Right lobe of liver (tissue), 6 donors: Measurements from ENCODE around the gene ATP8B2. TPM values are rescaled to one million over a fixed set of nuclear protein-coding genes. Genes with fewer than 3 reads are reported as not detected.
"Not testable (repeated sequence)": the region's sequence is repeated elsewhere in the genome, so short reads cannot be mapped to it uniquely, and the experiment has no call there.

Experiments
- ATAC-seq, 4 donors: fragments of 200-7000 bp; cut with Tn5 transposase; one replicate each; pipeline ENCODE4 v1.9.1; 2020; ENCODE audit warnings: mild to moderate bottlenecking in 4 of 4, moderate library complexity in 4 of 4
- DNase-seq, 3 donors: peaks; one replicate each; pipeline ENCODE4 v3.0.0-alpha.2; 2020
- H3K27ac ChIP-seq, 3 donors: fragments of 200-600 bp; one replicate each; pipeline ENCODE4 v1.8.0; 2022
- H3K27me3 ChIP-seq, 2 donors: fragments of 200-600 bp; one replicate each; pipeline ENCODE4 v1.8.0; 2022
- H3K36me3 ChIP-seq, 4 donors: fragments of 200-600 bp; sonication (generic) in 1 of 4; one replicate each; pipeline versions ENCODE4 v1.5.1 to v1.8.0; 2017 to 2022; ENCODE audit warnings: control low read depth in 1 of 4
- H3K4me1 ChIP-seq, 4 donors: fragments of 200-600 bp; sonication (generic) in 1 of 4; one replicate each; pipeline versions ENCODE4 v1.5.1 to v1.8.0; 2017 to 2022; ENCODE audit warnings: control low read depth in 1 of 4
- H3K4me3 ChIP-seq, 3 donors: fragments of 200-600 bp; one replicate each; pipeline ENCODE4 v1.8.0; 2022
- H3K9me3 ChIP-seq, 4 donors: fragments of 200-600 bp; sonication (generic) in 1 of 4; one replicate each; pipeline versions ENCODE4 v1.5.1 to v1.8.0; 2017 to 2022; ENCODE audit warnings: control low read depth in 1 of 4
- POLR2A ChIP-seq: fragments of 450-650 bp; IDR thresholded peaks from one replicate; pipeline ENCODE4 v1.6.1; 2017; ENCODE audit warnings: antibody characterized with exemption, mild to moderate bottlenecking
- WGBS: methylation state at CpG from one replicate; pipeline ENCODE4 v1.1.6; 2018; ENCODE audit warnings: low coverage, low lambda C conversion rate; ENCODE audit not compliant: insufficient coverage; ENCODE audit errors: missing lambda C conversion rate; 5-methylcytosine and 5-hydroxymethylcytosine counted together
- intact Hi-C, 2 donors: fragments of 100-400 bp; cut with DNase I; formaldehyde crosslinking; loops; one replicate each; pipeline versions ENCODE4 v1.11.2 to v1.14.1; 2022
- total RNA-seq, 6 experiments: library from RNA; depleted of rRNA in 2 of 6; stranded (reverse); fragments of >200 nt in 2 of 6; fragmentation: NEBNext Ultra II Directional in 3 of 6; extraction: Animal tissue kit (Norgen Biotek cat#: 25700) in 3 of 6; gene quantifications; one replicate each; pipeline versions ENCODE4 v1.1.0 to v1.2.4, GENCODE V29; 2016 to 2023
- TF ChIP-seq, protein P1 (sequence below), 4 donors: fragments of 200-600 bp in 3 of 4; fragments of 450-650 bp in 1 of 4; IDR thresholded peaks; one replicate each; pipeline versions ENCODE4 v1.5.1 to v1.8.0; 2016 to 2022; ENCODE audit warnings: antibody characterized with exemption in 4 of 4, mild to moderate bottlenecking in 2 of 4
- donor health status: DM: no; HTN: yes; CAD: no.
- donor health status: DM: no; HTN: no; CAD: no.
- donor health status: DM: no; HTN: no; CAD: no.
- donor health status: DM: no; HTN: yes; CAD: no.
- donor health status: DM: no; HTN: yes; CAD: no.

ATP8B2 gene
- total RNA-seq, 6 experiments from 2014 or later, result 1.9 to 8.2 (median 3.2) TPM

DNA sequence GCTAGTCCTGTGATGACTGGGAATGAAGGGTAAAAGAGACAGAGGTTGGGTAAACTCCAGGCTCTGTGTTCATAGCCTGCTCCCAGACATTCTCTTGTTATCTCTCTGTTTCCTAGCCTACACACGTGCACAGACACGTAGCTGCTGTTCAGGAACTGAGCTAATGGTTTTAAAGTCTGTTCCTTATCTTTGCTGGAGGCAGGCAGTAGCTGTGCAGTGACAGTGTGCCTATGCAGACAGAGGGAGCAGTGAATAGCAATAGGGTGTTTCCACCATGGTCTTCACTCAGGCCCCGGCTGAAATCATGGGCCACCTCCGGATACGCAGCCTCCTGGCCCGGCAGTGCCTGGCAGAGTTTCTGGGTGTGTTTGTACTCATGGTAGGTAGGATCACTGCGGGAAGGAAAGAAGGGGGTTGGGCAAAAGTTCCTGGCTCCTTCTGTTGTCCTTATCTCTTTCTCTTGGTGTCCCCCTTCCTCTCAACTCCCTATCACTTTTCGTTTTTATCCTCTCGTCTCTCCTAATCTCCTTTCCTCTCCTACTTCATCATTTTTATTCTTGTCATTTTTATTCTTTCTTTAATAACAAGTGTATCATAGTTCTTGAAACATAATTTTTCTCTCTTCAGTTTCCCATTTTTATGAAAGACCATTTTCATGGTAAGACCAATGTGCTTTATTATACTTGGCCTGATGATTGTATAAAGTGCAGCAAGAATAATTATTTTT is 4.3 kb upstream of the ATP8B2 start, which contains the start of gene AQP10:
TSS of gene AQP10 (plus strand) at position 212 of the 727 bp plus-strand sequence. CDS start at position 275, 63 bp downstream.
- TF ChIP-seq POLR2A, result no peak
- TF ChIP-seq, protein P1, sequence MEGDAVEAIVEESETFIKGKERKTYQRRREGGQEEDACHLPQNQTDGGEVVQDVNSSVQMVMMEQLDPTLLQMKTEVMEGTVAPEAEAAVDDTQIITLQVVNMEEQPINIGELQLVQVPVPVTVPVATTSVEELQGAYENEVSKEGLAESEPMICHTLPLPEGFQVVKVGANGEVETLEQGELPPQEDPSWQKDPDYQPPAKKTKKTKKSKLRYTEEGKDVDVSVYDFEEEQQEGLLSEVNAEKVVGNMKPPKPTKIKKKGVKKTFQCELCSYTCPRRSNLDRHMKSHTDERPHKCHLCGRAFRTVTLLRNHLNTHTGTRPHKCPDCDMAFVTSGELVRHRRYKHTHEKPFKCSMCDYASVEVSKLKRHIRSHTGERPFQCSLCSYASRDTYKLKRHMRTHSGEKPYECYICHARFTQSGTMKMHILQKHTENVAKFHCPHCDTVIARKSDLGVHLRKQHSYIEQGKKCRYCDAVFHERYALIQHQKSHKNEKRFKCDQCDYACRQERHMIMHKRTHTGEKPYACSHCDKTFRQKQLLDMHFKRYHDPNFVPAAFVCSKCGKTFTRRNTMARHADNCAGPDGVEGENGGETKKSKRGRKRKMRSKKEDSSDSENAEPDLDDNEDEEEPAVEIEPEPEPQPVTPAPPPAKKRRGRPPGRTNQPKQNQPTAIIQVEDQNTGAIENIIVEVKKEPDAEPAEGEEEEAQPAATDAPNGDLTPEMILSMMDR (IDR thresholded peaks at IDR 0.05), result no peak
- H3K4me3 ChIP-seq, result no peak within 1 kb of the TSS
- no peak within 1 kb of the TSS for H3K27ac ChIP-seq
- ATAC-seq (peak; percentile 13 to 67 (median 55)), DNase-seq (no peak)
- no peaks in the 10 kb centered on the region for H3K27me3 ChIP-seq
- H3K36me3 ChIP-seq, result no peaks in the 10 kb centered on the region
- intact Hi-C loops, result loop anchor here in 1 of 2 donors (10.0 kb wide), 1 partner anchor 46 kb away; the partner anchor contains the start of gene HAX1
- WGBS, result 54% methylated on average over 8 of the region's 9 CpGs
- H3K4me1 ChIP-seq, result peaks cover 0 to 8% (median 0%) of the 10 kb centered on the region in 4 donors
- no peaks in the 10 kb centered on the region for H3K9me3 ChIP-seq

GRCh38 chr1:154321609-154321934 is 3.8 kb upstream of the ATP8B2 start:
- H3K4me3 ChIP-seq, ATAC-seq, H3K36me3 ChIP-seq, H3K27ac ChIP-seq, H3K9me3 ChIP-seq, H3K4me1 ChIP-seq, H3K27me3 ChIP-seq, DNase-seq: not testable (repeated sequence)
- intact Hi-C loops, result loop anchor here in 1 of 2 donors (10.0 kb wide), 1 partner anchor 47 kb away; the partner anchor contains the start of gene HAX1

GRCh38 chr1:154323493-154323892 is 1.8 kb upstream of the ATP8B2 start:
- TF ChIP-seq, protein P1 (IDR thresholded peaks at IDR 0.05), result no peak
- TF ChIP-seq POLR2A, result no peak
- Histone ChIP-seq H3K4me1 (peaks cover 0 to 14% (median 2%) of the 10 kb centered on the region in 4 donors), H3K27ac (no peak overlapping the region), H3K36me3 (no peaks in the 10 kb centered on the region), H3K4me3 (no peak overlapping the region), H3K9me3 (no peaks in the 10 kb centered on the region), H3K27me3 (no peaks in the 10 kb centered on the region)
- no peak for DNase-seq
- no peak for ATAC-seq
- intact Hi-C loops, result loop anchor here in 1 of 2 donors (10.0 kb wide), 1 partner anchor 49 kb away; the partner anchor contains the start of gene HAX1
- no CpG with 5 or more reads among the region's 7 CpGs for WGBS

- H3K4me1 ChIP-seq, result peaks cover 0 to 14% (median 2%) of the 10 kb centered on the region in 4 donors
- intact Hi-C loops, result loop anchor here in 1 of 2 donors (10.0 kb wide), 1 partner anchor 49 kb away; the partner anchor contains the start of gene HAX1
Observed at GRCh38 chr1:154324241-154324640, 1.1 kb upstream of the ATP8B2 start.

More at GRCh38 chr1:154324241-154324640, 1.1 kb upstream of the ATP8B2 start:
- DNase-seq (no peak), ATAC-seq (no peak)
- Histone ChIP-seq H3K36me3 (no peaks in the 10 kb centered on the region), H3K27ac (no peak overlapping the region), H3K4me3 (no peak overlapping the region), H3K9me3 (no peaks in the 10 kb centered on the region), H3K27me3 (no peaks in the 10 kb centered on the region)
- WGBS, result 71% methylated on average over 1 of the region's 2 CpGs
- no peak for TF ChIP-seq POLR2A
- TF ChIP-seq, protein P1 (IDR thresholded peaks at IDR 0.05), result no peak
